Suppressor macrophage treated with lipopolysaccharide for 4 hours (primary cell): ENCODE results near the gene PAM16.
A peak's percentile ranks its signal among the peaks of the same experiment; 100 is the strongest.

ENCODE experiments used
- DNase-seq: peaks from one replicate; pipeline ENCODE4 v3.0.0-alpha.2; 2020

The PAM16 gene

DNA sequence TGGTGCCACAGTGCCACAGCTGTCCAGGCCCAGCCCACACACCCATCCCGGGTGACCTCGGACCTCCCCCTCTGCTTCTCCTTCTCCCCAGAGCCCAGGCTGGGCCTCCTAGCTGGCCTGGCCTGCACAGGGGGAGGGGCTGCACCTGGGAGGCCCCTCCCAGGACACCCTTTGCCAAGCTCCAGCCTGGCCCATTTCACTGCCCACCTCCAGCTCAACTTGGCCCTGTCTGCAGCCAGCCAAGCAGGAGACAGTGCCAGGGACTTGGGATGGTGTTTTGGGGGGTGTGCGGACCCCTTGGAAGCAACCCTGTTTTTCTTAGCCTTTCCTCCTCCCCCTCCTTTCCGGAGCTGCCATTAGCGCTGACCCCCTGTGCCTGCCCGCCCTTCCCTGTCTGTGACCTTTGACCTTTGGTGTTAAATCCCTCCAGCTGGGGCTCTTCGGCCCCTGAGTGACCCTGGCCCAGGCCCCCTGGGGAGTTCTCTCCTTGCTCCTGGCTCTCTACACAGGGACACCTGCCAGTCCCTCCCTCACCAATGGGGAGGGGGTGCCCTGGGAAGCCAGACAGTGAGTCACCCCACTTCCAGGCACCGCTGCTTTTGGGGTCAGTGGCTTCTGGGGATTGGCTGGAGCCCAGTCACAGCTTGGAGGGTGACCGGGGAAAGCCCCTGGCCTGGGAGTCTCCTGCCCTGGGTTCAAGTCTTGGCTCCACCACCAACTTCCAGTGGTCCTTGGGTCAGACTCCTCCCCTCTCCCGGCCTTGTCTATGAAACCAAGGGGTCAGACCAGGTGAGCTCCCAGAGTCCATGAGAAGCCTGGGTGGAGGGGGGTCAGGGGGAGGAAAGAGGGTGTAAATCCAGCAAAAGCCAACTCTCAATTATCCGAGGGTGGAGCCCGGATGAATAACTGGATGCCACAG, 33.3 kb downstream of the PAM16 start:
- DNase-seq = no peak

- no peak for DNase-seq
These were observed 34.1 kb downstream of the PAM16 start for GRCh38 chr16:4316864-4317531.

- no peak for DNase-seq
These were observed 34.8 kb downstream of the PAM16 start for GRCh38 chr16:4316108-4316863.

- DNase-seq = no peak
These were observed 35.7 kb downstream of the PAM16 start, which contains the start of gene GLIS2 for GRCh38 chr16:4315186-4316107. GLIS2 (plus strand) TSS chr16:4316067; CDS start chr16:4332281, 16,214 bp downstream.

DNA sequence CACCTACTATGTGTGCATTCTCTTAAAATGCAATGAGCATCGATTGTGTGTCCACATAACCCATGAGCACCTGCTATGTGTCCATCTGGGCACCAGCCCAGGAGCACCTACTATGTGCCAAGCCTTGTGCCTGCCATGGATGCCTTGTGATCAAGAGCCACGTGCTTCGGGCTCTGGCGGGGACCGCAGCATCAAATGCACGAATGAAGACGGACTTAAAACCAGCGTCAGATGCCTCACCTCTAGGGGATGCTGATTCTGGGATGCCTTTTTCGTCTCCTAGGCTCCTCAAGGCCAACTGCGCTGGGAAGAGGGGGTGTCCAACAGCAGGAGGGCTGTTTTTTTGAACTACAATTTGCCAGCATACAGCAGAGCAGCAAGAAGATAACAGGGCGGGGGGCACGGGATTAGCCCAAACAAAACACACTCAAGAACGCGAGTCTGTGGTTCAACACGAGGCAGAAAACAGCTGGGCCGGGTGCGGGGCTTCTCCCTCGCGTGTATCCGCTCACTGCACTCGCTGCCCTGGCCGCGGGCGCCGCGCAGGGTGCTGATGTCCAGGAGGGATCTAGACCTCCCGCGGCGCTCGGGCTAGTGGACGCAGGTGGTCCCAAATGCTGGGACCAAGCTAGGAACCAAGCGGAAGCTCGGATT, 36.5 kb downstream of the PAM16 start:
- DNase-seq = no peak

DNA sequence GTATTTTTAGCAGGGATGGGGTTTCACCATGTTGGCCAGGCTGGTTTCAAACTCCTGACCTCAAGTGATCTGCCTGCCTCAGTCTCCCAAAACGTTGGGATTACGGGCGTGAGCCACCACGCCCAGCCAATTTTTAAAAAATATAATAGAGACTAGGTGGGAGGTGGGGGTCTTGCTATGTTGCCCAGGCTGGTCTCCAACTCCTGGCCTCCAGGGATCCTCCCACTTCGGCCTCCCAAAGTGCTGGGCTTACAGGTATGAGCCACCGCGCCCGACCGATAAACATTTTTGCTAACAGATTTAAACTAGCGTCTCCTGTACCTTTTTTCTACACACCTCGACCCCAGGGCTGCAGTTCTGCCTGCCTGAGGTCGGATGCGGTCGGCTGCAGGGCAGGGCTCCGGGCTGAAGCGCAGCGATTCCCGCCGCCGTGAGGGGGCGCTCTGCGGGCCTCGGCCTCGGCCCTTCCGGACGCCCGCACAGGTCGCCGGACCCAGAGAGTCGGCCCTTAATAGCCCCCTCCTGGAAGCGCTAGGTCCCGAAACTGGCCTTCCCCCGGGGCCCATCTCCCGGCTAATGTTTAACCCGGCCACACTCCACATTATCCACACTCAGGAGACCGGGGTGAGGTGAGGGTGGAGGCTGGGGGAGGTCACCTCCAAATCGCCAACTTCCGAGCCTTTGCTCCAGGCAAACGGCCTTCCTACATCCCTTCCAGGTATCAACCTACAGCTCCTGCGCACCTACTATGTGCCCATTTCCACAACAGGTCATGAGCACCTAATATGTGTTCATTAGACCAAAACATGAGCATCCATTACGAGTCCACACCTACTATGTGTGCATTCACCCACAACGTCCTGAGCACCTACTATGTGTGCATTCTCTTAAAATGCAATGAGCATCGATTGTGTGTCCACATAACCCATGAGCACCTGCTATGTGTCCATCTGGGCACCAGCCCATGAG, 37.3 kb downstream of the PAM16 start:
- peak; percentile 68 for DNase-seq

DNA sequence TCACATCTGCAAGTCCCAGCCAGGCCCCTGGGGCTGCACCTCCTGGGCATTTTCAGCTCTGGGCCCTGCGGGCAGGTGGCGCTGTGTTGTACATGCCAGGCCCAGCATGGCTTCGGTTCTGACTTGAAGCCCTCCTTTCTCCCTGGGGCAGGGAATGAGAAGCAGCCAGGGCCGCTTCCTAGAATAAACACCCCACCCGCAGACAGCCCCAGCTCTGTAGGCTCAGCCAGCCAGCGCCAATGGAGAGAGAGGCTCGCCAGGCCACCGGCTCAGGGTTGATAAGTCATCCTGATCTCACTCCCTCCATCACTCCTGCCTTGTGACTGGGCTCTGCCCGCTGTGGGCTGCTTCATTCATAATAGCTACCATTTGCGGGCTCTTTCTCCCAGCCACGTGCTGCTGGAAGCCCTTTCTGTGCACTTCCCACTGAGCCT, 41.3 kb downstream of the PAM16 start:
- DNase-seq = peak; percentile 59

DNA sequence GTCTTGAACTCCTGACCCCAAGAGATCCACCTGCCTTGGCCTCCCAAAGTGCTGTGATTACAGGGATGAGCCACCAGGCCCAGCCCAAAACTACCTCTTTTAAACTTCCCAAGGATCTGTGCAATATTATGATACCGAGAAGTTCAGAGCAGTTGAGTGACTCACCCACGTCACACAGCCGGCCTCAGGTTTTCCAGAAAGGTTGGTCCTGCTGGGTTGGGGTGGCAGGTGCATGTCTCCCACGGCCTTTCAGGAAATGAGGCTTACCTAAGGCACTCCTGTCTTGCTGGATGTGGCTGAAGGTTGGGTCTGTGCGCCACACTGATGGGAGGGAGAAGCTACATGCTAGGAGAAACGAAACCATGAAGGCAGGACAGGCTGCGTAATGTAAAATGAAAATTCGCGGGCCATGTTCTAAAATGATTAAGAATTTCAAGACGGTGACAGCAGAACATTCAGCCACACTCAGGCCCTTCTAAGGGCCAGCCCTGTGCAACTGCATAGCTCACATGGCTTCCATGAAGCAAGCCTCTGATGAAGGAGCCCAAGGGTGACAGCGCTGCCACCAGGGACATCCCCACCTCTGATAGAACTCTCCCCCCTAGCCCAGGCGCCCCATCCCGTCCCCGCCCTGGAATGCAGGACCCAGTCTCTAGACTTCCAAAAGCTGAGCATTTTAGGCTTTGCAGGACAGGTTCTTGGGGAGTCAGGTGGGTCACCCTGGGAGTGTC, 41.9 kb downstream of the PAM16 start:
- DNase-seq = no peak

GRCh38 chr16:4307215-4308037, 43.7 kb downstream of the PAM16 start:
- DNase-seq = peak; percentile 95

GRCh38 chr16:4306470-4307214, 44.5 kb downstream of the PAM16 start:
- DNase-seq = no peak

- DNase-seq = no peak
These were observed 47.1 kb downstream of the PAM16 start for GRCh38 chr16:4303973-4304372.

DNA sequence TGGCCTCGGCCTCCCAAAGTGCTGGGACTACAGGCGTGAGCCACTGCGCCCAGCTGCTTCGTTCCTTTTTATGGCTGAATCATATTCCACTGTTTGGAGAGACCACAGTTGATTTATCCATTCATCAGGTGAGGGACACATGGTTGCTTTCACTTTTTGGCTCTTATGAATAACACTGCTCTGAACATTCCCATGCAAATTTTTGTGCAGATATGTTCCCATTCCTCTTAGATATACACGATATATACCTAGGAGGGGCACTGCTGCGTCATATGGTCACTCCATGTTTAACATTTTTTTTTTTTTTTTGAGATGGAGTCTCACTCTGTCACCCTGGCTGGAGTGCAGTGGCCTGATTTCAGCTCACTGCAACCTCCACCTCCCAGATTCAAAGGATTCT, 49.2 kb downstream of the PAM16 start:
- DNase-seq = no peak

GRCh38 chr16:4301177-4301576, 49.9 kb downstream of the PAM16 start:
- no peak for DNase-seq

GRCh38 chr16:4298761-4299522, 52.2 kb downstream of the PAM16 start:
- no peak for DNase-seq

DNA sequence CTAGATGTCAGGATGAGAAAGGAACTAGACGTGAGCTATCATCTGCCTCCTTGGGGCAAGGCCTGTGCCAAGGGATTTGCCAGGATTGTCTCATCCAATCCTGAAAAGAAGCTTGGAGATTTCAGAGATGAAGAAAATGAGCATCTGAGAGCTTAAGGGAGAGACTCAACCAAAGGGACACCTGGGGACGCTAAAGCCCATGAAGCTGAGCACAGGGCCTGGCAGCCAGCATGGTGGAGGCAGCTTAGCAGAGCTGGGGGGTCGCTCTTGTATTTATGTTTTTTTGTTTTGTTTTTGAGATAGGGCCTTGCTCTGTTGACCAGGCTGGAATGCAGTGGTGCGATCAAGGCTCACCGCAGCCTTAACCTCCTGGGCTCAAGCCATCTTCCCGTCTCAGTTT, 53.6 kb downstream of the PAM16 start:
- no peak for DNase-seq

DNA sequence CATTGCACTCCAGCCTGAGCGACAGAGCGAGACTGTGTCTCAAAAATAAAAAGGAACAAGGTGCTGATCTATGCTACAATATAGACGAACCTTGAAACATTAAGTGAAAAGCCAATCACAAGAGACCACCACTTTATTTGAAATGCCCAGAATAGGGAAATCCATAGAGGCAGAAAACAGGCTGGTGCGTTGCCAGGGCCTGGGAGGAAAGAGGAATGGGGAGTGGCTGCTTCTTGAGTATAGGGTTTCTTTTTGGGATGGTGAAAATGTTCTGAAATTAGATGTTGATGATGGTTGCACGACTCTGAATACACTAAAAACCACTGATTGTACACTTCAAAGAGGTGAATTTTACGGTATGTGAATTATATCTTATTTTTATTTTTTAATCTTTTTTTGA, 55.5 kb downstream of the PAM16 start:
- no peak for DNase-seq

DNA sequence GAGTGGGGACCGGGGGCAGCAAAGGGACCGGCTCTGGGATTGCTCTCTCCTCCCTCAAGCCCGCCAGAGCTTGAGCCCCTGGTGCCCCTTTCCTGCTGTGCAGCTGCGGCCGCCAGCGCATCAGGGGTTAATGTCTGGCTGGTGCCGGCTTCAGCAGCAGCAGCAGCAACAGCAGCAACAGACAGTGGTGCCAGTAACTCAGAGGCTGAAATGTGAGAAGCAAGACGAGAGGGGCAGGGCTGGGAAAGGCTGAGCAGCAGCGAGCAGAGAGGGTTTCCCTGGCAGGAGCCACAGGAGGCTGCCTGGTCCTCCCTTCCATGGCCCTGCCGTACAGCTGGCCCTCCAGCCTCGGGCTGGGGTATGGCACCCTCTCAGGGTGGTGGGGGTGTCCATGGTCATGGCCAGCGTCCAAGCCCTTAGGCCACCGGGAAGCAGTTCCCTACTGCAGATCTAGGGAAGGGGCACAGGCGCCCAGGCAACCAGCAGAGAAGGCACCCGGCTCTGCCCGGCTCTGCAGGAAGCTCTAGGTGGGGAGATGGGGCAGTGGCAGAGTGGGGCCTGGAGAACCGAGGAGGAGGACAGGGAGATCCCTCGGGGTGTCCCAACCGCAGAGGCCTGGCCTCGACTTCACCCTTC, 57.2 kb downstream of the PAM16 start:
- DNase-seq = no peak
